ENCODE results near the gene MGLL. TPM values are rescaled to one million over a fixed set of nuclear protein-coding genes. Genes with fewer than 3 reads are reported as not detected.

MGLL gene
- total and polyA plus RNA-seq, 9 of the 15 experiments (the other 6 are each of a cell fraction or from before 2014, with no cell fraction given): 0.12 to 0.32 (median 0.18) TPM; not detected in 6

DNA sequence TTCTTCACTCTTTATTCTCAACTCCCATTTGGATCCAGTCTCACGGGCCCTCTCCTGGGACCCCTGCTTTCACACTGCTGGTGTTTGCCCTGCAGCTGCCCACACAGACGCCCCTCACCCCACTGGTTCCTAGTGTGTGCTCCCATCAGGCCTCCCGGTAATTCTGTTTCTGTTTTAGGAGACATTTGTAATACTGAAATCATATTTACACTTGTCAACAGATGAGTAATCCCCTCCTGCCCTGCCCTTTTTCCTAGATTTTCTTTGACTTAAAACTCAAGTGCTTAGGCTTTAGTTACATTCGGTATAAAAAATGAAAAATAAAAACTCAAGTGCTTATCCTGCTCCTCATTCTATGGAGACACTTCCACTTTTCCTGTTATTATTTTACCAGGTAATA, 167.9 kb downstream of the MGLL start (continued):
- no peak for TF ChIP-seq YY1 (IDR thresholded peaks at IDR 0.05; ENCODE audit: borderline replicate concordance in 1 of 3, control insufficient read depth in 1 of 3, extremely low read depth in 1 of 3, insufficient read depth in 3 of 3, insufficient read length in 1 of 3, insufficient replicate concordance in 2 of 3, low read depth in 1 of 3, low read length in 2 of 3)

GRCh38 chr3:127652246-127652995, 169.9 kb downstream of the MGLL start:
- ChIA-PET CTCF (ENCODE audit: low intra/inter-chr PET ratio) (interaction anchor here (0.6 to 1.0 kb wide), 3 partner anchors 239 to 358 kb away, joined by 3 to 4 read pairs (median 3); no protein-coding TSS in a partner anchor), POLR2A (interaction anchor here (0.8 kb wide), 1 partner anchor 307 kb away, joined by 3 read pairs; no protein-coding TSS in a partner anchor)
- no peaks in the 10 kb centered on the region for H3K4me1 ChIP-seq (replicated peaks in 1 of 2; ENCODE audit: control insufficient read depth in 2 of 2, insufficient read depth in 2 of 2, low read length in 2 of 2)
- H3K9ac ChIP-seq (ENCODE audit: insufficient read depth in 1 of 2, low read depth in 2 of 2, low read length in 2 of 2): no peak overlapping the region
- H4K20me1 ChIP-seq (replicated peaks; ENCODE audit: control insufficient read depth, insufficient read depth, low read length): no peaks in the 10 kb centered on the region
- WGBS (ENCODE audit: insufficient coverage, low coverage, missing lambda C conversion rate): 73% methylated on average over 13 of the region's 13 CpGs
- no TSS peak for BruUV-seq (replicated peaks)
- H3K9me3 ChIP-seq (replicated peaks; ENCODE audit: control insufficient read depth, insufficient read depth, low read depth, low read length): no peaks in the 10 kb centered on the region
- no peak overlapping the region for H2AFZ ChIP-seq (ENCODE audit: low read depth, low read length)
- peaks cover 11% of the 10 kb centered on the region; the same call in 1 of the 3 replicates for H3K36me3 ChIP-seq (ENCODE audit: control insufficient read depth, insufficient read depth, low read length)
- ATAC-seq (peak; percentile 90), FAIRE-seq (peak; percentile 15), DNase-seq (ENCODE audit: extremely low read depth in 1 of 4, low spot score in 3 of 4) (peak; percentile 47 to 56 (median 52))
- intact Hi-C loops (cut with micrococcal nuclease): loop anchor here (10.0 kb wide), 2 partner anchors 182 to 482 kb away; no protein-coding TSS in a partner anchor
- no peaks in the 10 kb centered on the region for H3K9me1 ChIP-seq (ENCODE audit: control insufficient read depth, insufficient read depth, low read length)
- H3K27ac ChIP-seq (ENCODE audit: extremely low read depth, low read depth, low read length): no peak overlapping the region
- H3K79me2 ChIP-seq (ENCODE audit: control insufficient read depth, insufficient read depth, low read length): no peaks in the 10 kb centered on the region
- no peak overlapping the region for H3K4me2 ChIP-seq (ENCODE audit: insufficient read depth, low read length)
- H3K27me3 ChIP-seq (ENCODE audit: control insufficient read depth in 2 of 2, insufficient read depth in 2 of 2, low read length in 2 of 2): no peaks in the 10 kb centered on the region
- no peak overlapping the region for H3K4me3 ChIP-seq
- in situ Hi-C loops (cut with MboI): no loop called here
- TF ChIP-seq SMC3 (conservative IDR thresholded peaks at IDR 0.05; ENCODE audit: insufficient read depth, low read depth, low read length) (0 out of 2 replicates have a peak, but pooled peaks have one; percentile 31), MBD1 (CRISPR knock-in tag; IDR thresholded peaks at IDR 0.05) (no peak), RAD21 (CRISPR knock-in tag; conservative IDR thresholded peaks at IDR 0.05 in 1 of 2, IDR thresholded peaks at IDR 0.05 in 1 of 2) (peak; percentile 59 to 69), CTCFL (IDR thresholded peaks at IDR 0.05; ENCODE audit: borderline replicate concordance, insufficient read depth, low read depth, low read length, poor library complexity, severe bottlenecking) (peak; percentile 16)
